ENCODE results near the gene ZNF354C. TPM values are rescaled to one million over a fixed set of nuclear protein-coding genes. Genes with fewer than 3 reads are reported as not detected.
A peak's percentile ranks its signal among the peaks of the same experiment; 100 is the strongest.

ZNF354C gene
- total RNA-seq, 6 donors from 2014 or later: 2.6 to 6.8 (median 4.1) TPM

DNA sequence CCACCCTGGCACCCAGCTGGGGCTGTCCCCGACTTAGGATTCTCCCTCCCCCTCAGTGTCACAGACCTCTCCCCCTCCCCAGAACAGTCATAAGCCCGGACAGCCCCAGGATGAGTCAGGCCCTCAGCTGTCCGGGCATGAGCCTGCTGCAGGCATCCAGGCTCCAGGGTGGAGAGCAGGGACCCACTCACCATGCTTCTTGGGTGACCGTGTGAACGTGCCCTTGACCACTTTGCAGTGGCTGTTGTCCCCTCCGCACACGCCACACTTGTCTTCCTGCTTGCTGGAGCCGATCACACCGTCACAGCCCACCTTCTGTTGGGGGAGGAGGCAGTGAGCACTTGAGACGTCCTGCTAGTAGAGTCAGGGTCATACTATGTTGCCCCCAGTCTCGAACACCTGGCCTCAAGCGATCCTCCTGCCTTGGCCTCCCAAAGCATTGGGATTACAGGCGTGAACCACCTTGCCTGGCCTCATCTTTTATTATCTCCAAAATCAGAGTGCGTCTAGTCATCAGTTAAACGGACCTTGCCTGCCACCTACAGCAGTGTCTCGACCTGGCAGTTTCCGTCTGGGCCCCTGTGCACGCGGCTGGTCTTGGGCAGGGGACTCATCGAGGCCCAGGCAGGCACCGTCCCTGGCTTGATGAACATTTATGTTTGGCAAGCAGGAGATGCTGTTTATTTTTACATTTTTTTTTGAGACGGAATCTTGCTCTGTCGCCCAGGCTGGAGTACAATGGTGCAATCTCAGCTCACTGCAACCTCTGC, 72.6 kb downstream of the ZNF354C start:
- H3K36me3 ChIP-seq: peaks cover 0 to 12% (median 6%) of the 10 kb centered on the region in 4 donors
- ATAC-seq (ENCODE audit: low FRiP score in 2 of 2): no peak
- WGBS, 2 donors: 75 to 85% methylated on average over 21 of the region's 23 CpGs

More for the DNA sequence above, 72.6 kb downstream of the ZNF354C start:
- H3K4me1 ChIP-seq: no peaks in the 10 kb centered on the region
- no peak for TF ChIP-seq POLR2A (IDR thresholded peaks at IDR 0.05)
- TF ChIP-seq POLR2AphosphoS5 (IDR thresholded peaks at IDR 0.05): no peak
- TF ChIP-seq, protein P1, sequence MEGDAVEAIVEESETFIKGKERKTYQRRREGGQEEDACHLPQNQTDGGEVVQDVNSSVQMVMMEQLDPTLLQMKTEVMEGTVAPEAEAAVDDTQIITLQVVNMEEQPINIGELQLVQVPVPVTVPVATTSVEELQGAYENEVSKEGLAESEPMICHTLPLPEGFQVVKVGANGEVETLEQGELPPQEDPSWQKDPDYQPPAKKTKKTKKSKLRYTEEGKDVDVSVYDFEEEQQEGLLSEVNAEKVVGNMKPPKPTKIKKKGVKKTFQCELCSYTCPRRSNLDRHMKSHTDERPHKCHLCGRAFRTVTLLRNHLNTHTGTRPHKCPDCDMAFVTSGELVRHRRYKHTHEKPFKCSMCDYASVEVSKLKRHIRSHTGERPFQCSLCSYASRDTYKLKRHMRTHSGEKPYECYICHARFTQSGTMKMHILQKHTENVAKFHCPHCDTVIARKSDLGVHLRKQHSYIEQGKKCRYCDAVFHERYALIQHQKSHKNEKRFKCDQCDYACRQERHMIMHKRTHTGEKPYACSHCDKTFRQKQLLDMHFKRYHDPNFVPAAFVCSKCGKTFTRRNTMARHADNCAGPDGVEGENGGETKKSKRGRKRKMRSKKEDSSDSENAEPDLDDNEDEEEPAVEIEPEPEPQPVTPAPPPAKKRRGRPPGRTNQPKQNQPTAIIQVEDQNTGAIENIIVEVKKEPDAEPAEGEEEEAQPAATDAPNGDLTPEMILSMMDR (IDR thresholded peaks at IDR 0.05): no peak
- TF ChIP-seq EP300 (IDR thresholded peaks at IDR 0.05): no peak
- no peaks in the 10 kb centered on the region for H3K9me3 ChIP-seq
- peak in 1 of 2 donors; percentile 52 for DNase-seq
- no peak overlapping the region for H3K27ac ChIP-seq
- H3K27me3 ChIP-seq: no peaks in the 10 kb centered on the region
- H3K4me3 ChIP-seq: no peak overlapping the region

Other genes starting within 250 kb of the ZNF354C start
- gene ZNF354B, start 200.4 kb upstream of the ZNF354C start, total RNA-seq: 10 to 100 TPM; 11.4 to 27.2 (median 16.3) TPM
- 1 to 10 TPM in 3 of 6 donors, under 1 TPM in 3; 0.55 to 4.2 (median 1.0) TPM for gene ZFP2, start 164.5 kb upstream of the ZNF354C start, total RNA-seq
- gene ZNF454, start 119.2 kb upstream of the ZNF354C start, total RNA-seq: 1 to 10 TPM in 5 of 6 donors, under 1 TPM in 1; 0.83 to 7.3 (median 2.1) TPM
- not detected for gene GRM6, start 65.1 kb upstream of the ZNF354C start, total RNA-seq
- 1 to 10 TPM; 2.4 to 5.3 (median 4.0) TPM for gene ZNF879, start 36.6 kb upstream of the ZNF354C start, total RNA-seq